Left cardiac atrium (tissue), 4 donors: Measurements from ENCODE around the gene CUEDC1. TPM values are rescaled to one million over a fixed set of nuclear protein-coding genes. Genes with fewer than 3 reads are reported as not detected.

ENCODE experiments used
- ATAC-seq, 2 donors: fragments of 200-7000 bp; cut with Tn5 transposase; one replicate each; pipeline ENCODE4 v1.9.1; 2020; ENCODE audit warnings: mild to moderate bottlenecking in 2 of 2, moderate library complexity in 2 of 2
- DNase-seq: peaks from one replicate; pipeline ENCODE4 v3.0.0-alpha.2; 2020
- intact Hi-C, 2 donors: fragments of 100-400 bp; cut with DNase I; formaldehyde crosslinking; loops; one replicate each; pipeline versions ENCODE4 v1.14.1 to v1.15.1; 2022 to 2023
- total RNA-seq, 2 donors: library from RNA; stranded (reverse); fragmentation: NEBNext Ultra II Directional; extraction: Animal tissue kit (Norgen Biotek cat#: 25700); gene quantifications; one replicate each; pipeline ENCODE4 v1.2.1, GENCODE V29; 2021
- donor health status: DM: no; HTN: yes; CAD: no.
- donor health status: DM: no; HTN: yes; CAD: no; lungs with severe emphysema.
- donor health status: DM: yes; HTN: yes; CAD: no.
- donor health status: Dilated cardiomyopathy.

Gene CUEDC1
- total RNA-seq, 2 donors from 2014 or later: 38.3 to 45.5 TPM

GRCh38 chr17:57909551-57909950, 45.7 kb downstream of the CUEDC1 start:
- intact Hi-C loops: no loop called here
- DNase-seq: no peak
- ATAC-seq: no peak

GRCh38 chr17:57908278-57908677, 46.9 kb downstream of the CUEDC1 start:
- ATAC-seq (no peak), DNase-seq (no peak)
- intact Hi-C loops: no loop called here

- ATAC-seq: no peak
- intact Hi-C loops: no loop called here
- no peak for DNase-seq
These were observed 48.3 kb downstream of the CUEDC1 start for GRCh38 chr17:57906910-57907309.

GRCh38 chr17:57905875-57906455, 49.2 kb downstream of the CUEDC1 start:
- ATAC-seq (no peak), DNase-seq (no peak)
- intact Hi-C loops: no loop called here

- intact Hi-C loops: no loop called here
- ATAC-seq (no peak), DNase-seq (no peak)
These were observed 51.3 kb downstream of the CUEDC1 start for GRCh38 chr17:57903961-57904360.

- intact Hi-C loops: no loop called here
- ATAC-seq (peak; percentile 45 to 80), DNase-seq (peak; percentile 85)
These were observed 52.1 kb downstream of the CUEDC1 start for GRCh38 chr17:57902800-57903759.

- DNase-seq (no peak), ATAC-seq (no peak)
- intact Hi-C loops: no loop called here
These were observed 53.0 kb downstream of the CUEDC1 start for GRCh38 chr17:57902117-57902799.

- intact Hi-C loops: no loop called here
- no peak for DNase-seq
- no peak for ATAC-seq
These were observed 54.0 kb downstream of the CUEDC1 start for GRCh38 chr17:57900991-57901743.

- no peak for DNase-seq
- intact Hi-C loops: no loop called here
- ATAC-seq: peak; percentile 21 to 26
These were observed 55.4 kb downstream of the CUEDC1 start for GRCh38 chr17:57899822-57900221.

- intact Hi-C loops: no loop called here
- DNase-seq (no peak), ATAC-seq (peak; percentile 8 to 23)
These were observed 55.8 kb downstream of the CUEDC1 start for GRCh38 chr17:57899391-57899790.

- intact Hi-C loops: no loop called here
- DNase-seq: peak; percentile 80
- ATAC-seq: peak; percentile 74 to 83
These were observed 56.5 kb downstream of the CUEDC1 start for GRCh38 chr17:57898487-57899311.

- DNase-seq (no peak), ATAC-seq (no peak)
- intact Hi-C loops: no loop called here
These were observed 59.7 kb downstream of the CUEDC1 start for GRCh38 chr17:57895382-57896060.

- DNase-seq (no peak), ATAC-seq (no peak)
- intact Hi-C loops: loop anchor here in 1 of 2 donors (5.0 kb wide), 2 partner anchors 43 to 52 kb away; partner anchors contain the start of gene MRPS23
These were observed 60.4 kb downstream of the CUEDC1 start for GRCh38 chr17:57894848-57895247.

GRCh38 chr17:57892820-57893595, 62.2 kb downstream of the CUEDC1 start:
- DNase-seq (peak; percentile 92), ATAC-seq (peak; percentile 86 to 91)
- intact Hi-C loops: loop anchor here in 1 of 2 donors (2.0 to 5.0 kb wide), 3 partner anchors 41 to 96 kb away; partner anchors contain the start of genes MRPS23 and VEZF1

GRCh38 chr17:57892146-57892819, 62.9 kb downstream of the CUEDC1 start:
- peak; percentile 58 to 64 for ATAC-seq
- peak; percentile 90 for DNase-seq
- intact Hi-C loops: loop anchor here in 1 of 2 donors (2.0 to 5.0 kb wide), 3 partner anchors 40 to 97 kb away; partner anchors contain the start of genes MRPS23 and VEZF1

- ATAC-seq: peak in 1 of 2 donors; percentile 11
- intact Hi-C loops: loop anchor here in 1 of 2 donors (5.0 kb wide), 2 partner anchors 39 to 56 kb away; partner anchors contain the start of gene MRPS23
- DNase-seq: no peak
These were observed 64.4 kb downstream of the CUEDC1 start for GRCh38 chr17:57890857-57891232.
